H1 (cell line): ENCODE data around the gene CPLANE1. TPM values are rescaled to one million over a fixed set of nuclear protein-coding genes. Genes with fewer than 3 reads are reported as not detected.
"Not testable (repeated sequence)": the region's sequence is repeated elsewhere in the genome, so short reads cannot be mapped to it uniquely, and the experiment has no call there.

Experiments
- CTCF ChIA-PET: fragments of 300-600 bp; sonication (Branson Sonifier 250); formaldehyde crosslinking; loops from one replicate; lab custom pipeline; 2021; ENCODE audit not compliant: partially characterized antibody; lab: Charles Lee
- POLR2A ChIA-PET: fragments of 300-600 bp; sonication (Branson Sonifier 250); formaldehyde crosslinking; loops from one replicate; lab custom pipeline; 2021; ENCODE audit warnings: inconsistent platforms; ENCODE audit not compliant: partially characterized antibody; lab: Charles Lee
- DNase-seq, 2 experiments: peaks; one replicate each; pipeline versions ENCODE4 v3.0.0 to v3.0.0-alpha.2; 2010 to 2022; ENCODE audit warnings: low spot score in 2 of 2, low read depth in 1 of 2, mixed read lengths in 1 of 2
- FAIRE-seq: peaks from 2 replicates; lab custom pipeline; 2011; peaks lifted over from hg19 to GRCh38; lab: Jason Lieb, UNC
- H2AFZ ChIP-seq: 2 replicates; pipeline ENCODE4 v1.8.1; 2012; ENCODE audit warnings: low read length, inconsistent platforms
- H2AK5ac ChIP-seq: 2 replicates; pipeline ENCODE4 v1.6.1; 2013; ENCODE audit warnings: low read depth, low read length
- H2BK120ac ChIP-seq: replicated peaks from 2 replicates; pipeline ENCODE3; 2013; ENCODE audit warnings: low read depth, low read length, inconsistent platforms
- H2BK12ac ChIP-seq: 2 replicates; pipeline ENCODE4 v1.6.1; 2013; ENCODE audit warnings: low read depth, low read length
- H2BK15ac ChIP-seq: 2 replicates; pipeline ENCODE4 v1.6.1; 2013; ENCODE audit warnings: low read length
- H2BK20ac ChIP-seq: 2 replicates; pipeline ENCODE4 v1.6.1; 2013; ENCODE audit warnings: low read length
- H2BK5ac ChIP-seq: 2 replicates; pipeline ENCODE4 v1.6.1; 2013; ENCODE audit warnings: low read depth, low read length
- H3K14ac ChIP-seq: 2 replicates; pipeline ENCODE4 v1.6.1; 2013; ENCODE audit warnings: inconsistent platforms; ENCODE audit not compliant: insufficient read length
- H3K18ac ChIP-seq: 2 replicates; pipeline ENCODE4 v1.6.1; 2013; ENCODE audit warnings: low read length; ENCODE audit errors: extremely low read depth
- H3K23ac ChIP-seq: 2 replicates; pipeline ENCODE4 v1.6.1; 2013; ENCODE audit warnings: inconsistent platforms; ENCODE audit not compliant: insufficient read length
- H3K23me2 ChIP-seq: 2 replicates; pipeline ENCODE4 v1.6.1; 2013; ENCODE audit warnings: low read depth, low read length
- H3K27ac ChIP-seq: 2 replicates; pipeline ENCODE4 v1.6.1; 2011; ENCODE audit warnings: low read depth, low read length, inconsistent platforms
- H3K27me3 ChIP-seq, 4 experiments: replicated peaks in 1 of 4; 1 replicate in 1 of 4; 2 replicates in 3 of 4; pipeline versions ENCODE4 v1.6.1 to v1.8.1; 2011 to 2013; ENCODE audit warnings: low read length in 3 of 4, mild to moderate bottlenecking in 3 of 4, inconsistent platforms in 2 of 4, mixed read lengths in 2 of 4, moderate library complexity in 1 of 4; ENCODE audit not compliant: control insufficient read depth in 3 of 4, insufficient read depth in 3 of 4; ENCODE audit errors: extremely low read depth in 1 of 4
- H3K36me3 ChIP-seq, 4 experiments: 2 replicates each; pipeline versions ENCODE4 v1.6.1 to v1.8.1; 2011 to 2013; ENCODE audit warnings: mild to moderate bottlenecking in 4 of 4, low read length in 3 of 4, moderate library complexity in 2 of 4, control low read depth in 1 of 4, inconsistent platforms in 1 of 4; ENCODE audit not compliant: insufficient read depth in 4 of 4, control insufficient read depth in 2 of 4
- H3K4ac ChIP-seq: replicated peaks from 2 replicates; pipeline ENCODE3; 2013; ENCODE audit warnings: low read length, low read depth, mixed read lengths, inconsistent platforms; ENCODE audit not compliant: insufficient read length
- H3K4me1 ChIP-seq, 4 experiments: replicated peaks in 1 of 4; 1 replicate in 1 of 4; 2 replicates in 3 of 4; pipeline versions ENCODE4 v1.6.1 to v1.8.1; 2011 to 2013; ENCODE audit warnings: low read length in 3 of 4, inconsistent platforms in 2 of 4, mixed read lengths in 1 of 4; ENCODE audit not compliant: insufficient read depth in 4 of 4, control insufficient read depth in 3 of 4
- H3K4me2 ChIP-seq, 2 experiments: 2 replicates each; pipeline versions ENCODE4 v1.6.1 to v1.8.1; 2011 to 2013; ENCODE audit warnings: low read depth in 2 of 2, low read length in 2 of 2, control low read depth in 1 of 2, inconsistent platforms in 1 of 2, mild to moderate bottlenecking in 1 of 2; ENCODE audit not compliant: insufficient read depth in 1 of 2
- H3K4me3 ChIP-seq, 4 experiments: fragments of 200-600, 300-600 bp in 1 of 4; sonication (generic), shearing (Covaris generic), sonication (Bioruptor Twin) in 1 of 4; 2 replicates each; pipeline versions ENCODE4 v1.5.1 to v1.8.1; 2011 to 2016; ENCODE audit warnings: low read length in 4 of 4, low read depth in 3 of 4, control low read depth in 2 of 4, inconsistent platforms in 2 of 4, mild to moderate bottlenecking in 2 of 4, mixed read lengths in 1 of 4, moderate library complexity in 1 of 4; ENCODE audit not compliant: insufficient read depth in 2 of 4; ENCODE audit errors: extremely low read depth in 1 of 4
- H3K56ac ChIP-seq: replicated peaks from 2 replicates; pipeline ENCODE3; 2013; ENCODE audit warnings: low read depth, mild to moderate bottlenecking, mixed read lengths, low read length, inconsistent platforms; ENCODE audit not compliant: insufficient read length
- H3K79me1 ChIP-seq: 2 replicates; pipeline ENCODE4 v1.6.1; 2013; ENCODE audit warnings: low read depth, low read length, control low read depth
- H3K79me2 ChIP-seq, 2 experiments: 2 replicates each; pipeline versions ENCODE4 v1.6.1 to v1.8.1; 2012 to 2013; ENCODE audit warnings: low read length in 2 of 2, mild to moderate bottlenecking in 2 of 2, inconsistent platforms in 1 of 2; ENCODE audit not compliant: insufficient read depth in 2 of 2, control insufficient read depth in 1 of 2
- H3K9ac ChIP-seq, 4 experiments: replicated peaks in 1 of 4; 1 replicate in 1 of 4; 2 replicates in 3 of 4; pipeline versions ENCODE4 v1.6.1 to v1.8.1; 2011 to 2013; ENCODE audit warnings: low read depth in 3 of 4, low read length in 3 of 4, control low read depth in 2 of 4, mild to moderate bottlenecking in 2 of 4, moderate library complexity in 2 of 4, inconsistent platforms in 1 of 4; ENCODE audit errors: extremely low read depth in 1 of 4
- H3K9me3 ChIP-seq, 2 experiments: 2 replicates each; pipeline versions ENCODE4 v1.6.1 to v1.8.1; 2012 to 2013; ENCODE audit warnings: mild to moderate bottlenecking in 2 of 2, moderate library complexity in 2 of 2, control low read depth in 1 of 2, inconsistent platforms in 1 of 2, low read depth in 1 of 2, low read length in 1 of 2, mixed read lengths in 1 of 2; ENCODE audit not compliant: insufficient read depth in 2 of 2
- H4K20me1 ChIP-seq, 2 experiments: replicated peaks in 1 of 2; 2 replicates each; pipeline versions ENCODE3 to v1.8.1; 2011 to 2013; ENCODE audit warnings: inconsistent platforms in 2 of 2, low read length in 2 of 2, mild to moderate bottlenecking in 1 of 2; ENCODE audit not compliant: insufficient read depth in 2 of 2, control insufficient read depth in 1 of 2
- H4K5ac ChIP-seq: 2 replicates; pipeline ENCODE4 v1.6.1; 2013; ENCODE audit warnings: low read length, low read depth, mixed read lengths, inconsistent platforms; ENCODE audit not compliant: insufficient read length
- H4K8ac ChIP-seq: 2 replicates; pipeline ENCODE4 v1.8.0; 2013; ENCODE audit warnings: mild to moderate bottlenecking, moderate library complexity, low read length, inconsistent platforms; ENCODE audit not compliant: insufficient read depth; ENCODE audit errors: extremely low read depth
- H4K91ac ChIP-seq: replicated peaks from 2 replicates; pipeline ENCODE3; 2013; ENCODE audit warnings: low read length, mixed read lengths, inconsistent platforms; ENCODE audit not compliant: insufficient read length
- WGBS, 2 experiments: shearing (Covaris generic) in 1 of 2; methylation state at CpG; one replicate each; pipeline versions ENCODE4 v1.1.6 to v1.1.7; 2013 to 2015; ENCODE audit warnings: low lambda C conversion rate in 2 of 2, mixed read lengths in 2 of 2, inconsistent platforms in 1 of 2, low coverage in 1 of 2, missing lambda C conversion rate in 1 of 2; ENCODE audit not compliant: insufficient replicate concordance in 2 of 2, insufficient coverage in 1 of 2, insufficient read length in 1 of 2; ENCODE audit errors: extremely low coverage in 1 of 2, missing lambda C conversion rate in 1 of 2; 5-methylcytosine and 5-hydroxymethylcytosine counted together
- polyA plus RNA-seq, 7 experiments: library from polyadenylated mRNA; depleted of rRNA in 3 of 7; stranded (reverse) in 5 of 7; unstranded in 2 of 7; fragments of >200 nt in 5 of 7; fragments of 200-250 nt in 2 of 7; gene quantifications; 1 replicate in 5 of 7; 2 replicates in 1 of 7; 4 replicates in 1 of 7; pipeline versions ENCODE4 v1.2.1 to v1.2.3, GENCODE V29; 2011 to 2013; ENCODE audit warnings: missing spikeins in 2 of 7, mixed read lengths in 2 of 7
- total RNA-seq: library from RNA; stranded (reverse); fragmentation: NEBNext Ultra II Directional; extraction: Animal tissue kit (Norgen Biotek cat#: 25700); gene quantifications from 2 replicates; pipeline ENCODE4 v1.2.1, GENCODE V29; 2021

The CPLANE1 gene
- total and polyA plus RNA-seq, 2 of the 8 experiments (the other 6 are each of a cell fraction or from before 2014, with no cell fraction given) = 2.2 to 8.8 TPM

DNA sequence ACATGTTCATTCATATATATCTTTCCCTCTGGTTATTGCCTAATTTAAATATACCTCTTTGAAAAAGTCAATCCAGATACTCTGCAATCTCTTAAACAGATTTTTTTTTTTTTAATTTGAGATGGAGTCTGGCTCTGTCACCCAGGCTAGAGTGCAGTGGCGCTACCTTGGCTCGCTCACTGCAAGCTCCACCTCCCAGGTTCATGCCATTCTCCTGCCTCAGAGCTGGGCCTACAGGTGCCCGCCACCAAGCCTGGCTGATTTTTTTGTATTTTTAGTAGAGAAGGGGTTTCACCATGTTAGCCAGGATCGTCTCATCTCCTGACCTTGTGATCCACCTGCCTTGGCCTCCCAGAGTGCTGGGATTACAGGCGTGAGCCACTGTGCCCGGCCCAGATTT, 28.8 kb downstream of the CPLANE1 start:
- H3K23ac ChIP-seq, H4K91ac ChIP-seq, H3K4me3 ChIP-seq, H3K4me1 ChIP-seq, H3K4ac ChIP-seq, H2BK120ac ChIP-seq, H3K9ac ChIP-seq, H2BK12ac ChIP-seq, H4K5ac ChIP-seq, H3K27ac ChIP-seq, H3K36me3 ChIP-seq, H3K79me2 ChIP-seq, H3K9me3 ChIP-seq, H2AFZ ChIP-seq, H3K14ac ChIP-seq, H2BK5ac ChIP-seq, H2AK5ac ChIP-seq, H3K18ac ChIP-seq, H3K79me1 ChIP-seq, H3K27me3 ChIP-seq, FAIRE-seq, H2BK20ac ChIP-seq, DNase-seq, POLR2A ChIA-PET, H4K20me1 ChIP-seq, H3K23me2 ChIP-seq, H4K8ac ChIP-seq, H3K56ac ChIP-seq, CTCF ChIA-PET, H2BK15ac ChIP-seq, H3K4me2 ChIP-seq: not testable (repeated sequence)
- 87% methylated on average over 6 of the region's 6 CpGs; no CpG with 5 or more reads in 1 of the 2 experiments for WGBS, 2 experiments

- 83% methylated on average over 2 of the region's 5 CpGs; no CpG with 5 or more reads in 1 of the 2 experiments for WGBS, 2 experiments
- DNase-seq = not testable (repeated sequence)
Observed at GRCh38 chr5:37219384-37219783, 29.8 kb downstream of the CPLANE1 start.

More at GRCh38 chr5:37219384-37219783, 29.8 kb downstream of the CPLANE1 start:
- H4K91ac ChIP-seq, H3K9ac ChIP-seq, H4K8ac ChIP-seq, H3K36me3 ChIP-seq, H3K18ac ChIP-seq, H3K4me1 ChIP-seq, H3K14ac ChIP-seq, H3K23ac ChIP-seq, H3K27ac ChIP-seq, H3K9me3 ChIP-seq, H2BK20ac ChIP-seq, H3K79me1 ChIP-seq, H3K4me2 ChIP-seq, H3K23me2 ChIP-seq, H2BK15ac ChIP-seq, H4K20me1 ChIP-seq, H3K56ac ChIP-seq, H2BK12ac ChIP-seq, FAIRE-seq, H4K5ac ChIP-seq, H3K27me3 ChIP-seq, H3K4ac ChIP-seq, H2BK5ac ChIP-seq, H3K79me2 ChIP-seq, H3K4me3 ChIP-seq, H2AK5ac ChIP-seq, H2BK120ac ChIP-seq, H2AFZ ChIP-seq: not testable (repeated sequence)
- ChIA-PET POLR2A (interaction anchor here (0.6 kb wide), 1 partner anchor 432 kb away, joined by 4 read pairs; no protein-coding TSS in a partner anchor), CTCF (interaction anchor here (0.7 kb wide), 1 partner anchor 91 kb away, joined by 3 read pairs; no protein-coding TSS in a partner anchor)
